ENCODE results near the gene OTUD3.
A peak's percentile ranks its signal among the peaks of the same experiment; 100 is the strongest.
"Not testable (repeated sequence)": the region's sequence is repeated elsewhere in the genome, so short reads cannot be mapped to it uniquely, and the experiment has no call there.

The OTUD3 gene

GRCh38 chr1:19918057-19918456, 35.9 kb downstream of the OTUD3 start:
- DNase-seq (ENCODE audit: low spot score), result peak; percentile 76

GRCh38 chr1:19920132-19920710, 38.0 kb downstream of the OTUD3 start:
- no peak for DNase-seq (ENCODE audit: low spot score)

GRCh38 chr1:19921310-19921709, 39.1 kb downstream of the OTUD3 start:
- no peak for DNase-seq (ENCODE audit: low spot score)

- DNase-seq (ENCODE audit: low spot score), result no peak
Measured at GRCh38 chr1:19922015-19922688, 40.0 kb downstream of the OTUD3 start.

- DNase-seq (ENCODE audit: low spot score), result no peak
Measured at GRCh38 chr1:19923137-19923952, 41.1 kb downstream of the OTUD3 start, which contains the start of gene PLA2G2E. TSS of gene PLA2G2E (minus strand) at chr1:19923617. CDS start at chr1:19923559, 58 bp downstream.

- no peak for DNase-seq (ENCODE audit: low spot score)
Measured at GRCh38 chr1:19923953-19924346, 41.8 kb downstream of the OTUD3 start.

DNA sequence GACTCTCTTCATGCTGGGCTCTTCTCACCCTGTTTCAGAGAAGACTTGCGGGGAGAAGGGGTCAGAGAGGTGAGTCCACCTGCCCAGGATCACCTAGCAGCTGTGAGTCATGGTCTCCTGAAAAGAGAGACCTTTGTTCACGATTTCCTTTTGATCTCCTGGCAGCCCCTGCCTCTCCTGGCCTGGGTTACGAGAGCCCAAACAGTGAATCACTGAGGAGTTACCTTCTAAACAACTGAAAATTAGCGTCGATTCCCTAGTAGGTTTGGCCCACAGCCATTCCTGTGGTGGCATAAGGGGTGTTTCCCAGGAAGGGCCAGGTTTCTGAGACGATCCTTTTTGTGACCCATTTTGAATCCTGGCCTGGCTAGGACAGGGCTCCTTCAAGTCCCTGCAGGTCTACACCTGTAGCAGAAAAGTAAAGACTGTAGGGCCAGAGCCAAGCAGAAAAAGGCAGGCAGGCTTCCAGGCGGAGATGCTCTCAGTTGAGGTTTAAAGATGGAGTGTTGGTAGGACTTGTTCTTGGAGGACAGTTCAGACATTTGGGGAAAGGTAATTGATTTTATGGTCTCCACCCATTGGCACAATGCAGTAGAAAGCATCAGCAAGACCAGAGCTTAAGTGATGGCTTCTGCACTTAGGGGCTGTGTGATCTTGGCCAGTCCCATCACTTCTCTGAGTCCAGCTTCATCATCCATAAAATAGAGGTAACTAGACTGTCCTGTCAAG, 43.3 kb downstream of the OTUD3 start:
- DNase-seq (ENCODE audit: low spot score), result no peak

DNA sequence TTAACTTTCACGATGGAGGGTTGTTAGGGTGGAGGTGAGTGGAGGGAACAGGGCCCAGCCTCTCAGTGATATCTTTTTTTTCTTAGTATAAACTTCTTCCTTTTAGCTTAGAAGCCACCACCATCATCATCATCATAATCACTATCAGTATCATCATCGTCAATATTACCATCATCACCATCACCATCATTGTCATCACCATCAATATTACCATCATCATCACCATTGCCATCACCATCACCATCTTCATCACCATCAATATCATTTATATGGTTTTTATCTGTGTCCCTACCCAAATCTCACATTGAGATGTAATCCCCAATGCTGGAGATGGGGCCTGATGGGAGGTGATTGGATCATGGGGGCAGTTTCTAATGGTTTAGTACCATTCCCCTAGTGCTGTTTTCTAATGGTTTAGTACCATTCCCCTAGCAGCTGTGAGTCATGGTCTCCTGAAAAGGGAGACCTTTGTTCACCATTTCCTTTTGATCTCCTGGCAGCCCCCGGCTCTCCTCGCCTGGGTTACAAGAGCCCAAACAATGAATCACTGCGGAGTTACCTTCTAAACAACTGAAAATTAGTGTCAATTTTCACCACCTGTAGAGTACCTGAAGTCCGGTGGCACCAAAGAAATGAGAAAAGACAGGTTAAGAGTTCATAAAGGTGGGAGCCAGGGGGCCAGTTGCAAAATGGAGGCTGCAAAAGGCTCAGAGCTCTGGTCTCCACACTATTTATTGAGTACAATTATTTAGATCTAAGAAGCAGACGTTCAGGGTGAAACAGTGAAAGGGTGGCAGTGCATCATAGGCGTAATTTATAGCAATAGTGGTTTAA, 44.3 kb downstream of the OTUD3 start:
- DNase-seq (ENCODE audit: low spot score), result no peak

GRCh38 chr1:19927130-19927421, 44.9 kb downstream of the OTUD3 start:
- DNase-seq (ENCODE audit: low spot score), result not testable (repeated sequence)

DNA sequence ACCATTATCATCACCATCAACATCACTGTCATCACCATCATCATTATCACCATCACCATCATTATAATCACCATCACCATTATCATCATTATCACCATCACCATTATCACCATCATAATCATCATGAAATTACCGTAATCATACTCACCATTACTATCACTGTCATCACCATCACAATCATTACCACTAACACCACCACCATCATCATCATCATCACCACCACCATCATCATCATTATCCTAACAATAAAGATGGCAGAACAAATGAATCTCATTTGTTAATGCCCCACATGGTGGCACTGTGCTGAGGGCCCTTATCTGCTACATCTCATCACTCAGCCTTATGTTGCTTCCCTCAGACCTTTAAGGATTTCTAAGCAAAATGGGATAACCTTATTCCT, 50.7 kb downstream of the OTUD3 start:
- no peak for DNase-seq (ENCODE audit: low spot score)

DNA sequence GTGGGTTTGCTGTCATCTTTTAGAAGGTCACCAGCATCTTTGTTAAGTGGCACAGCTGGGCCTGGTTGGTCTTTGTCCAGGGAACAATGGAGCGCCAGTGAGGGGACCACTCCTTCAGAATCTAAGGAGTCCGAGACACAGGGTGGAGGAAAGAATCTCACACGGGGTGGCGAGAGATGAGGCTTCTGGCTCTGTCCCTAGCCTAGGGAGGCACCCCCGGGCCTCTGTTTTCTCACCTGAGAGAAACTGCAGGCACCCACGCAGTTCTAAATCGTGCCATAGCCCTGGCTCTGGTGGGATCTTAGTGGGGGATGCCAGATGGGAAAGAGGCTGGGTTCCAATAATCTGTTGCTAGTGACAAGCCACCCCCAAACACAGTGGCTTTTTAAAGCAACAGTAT, 52.1 kb downstream of the OTUD3 start:
- DNase-seq (ENCODE audit: low spot score), result no peak

DNA sequence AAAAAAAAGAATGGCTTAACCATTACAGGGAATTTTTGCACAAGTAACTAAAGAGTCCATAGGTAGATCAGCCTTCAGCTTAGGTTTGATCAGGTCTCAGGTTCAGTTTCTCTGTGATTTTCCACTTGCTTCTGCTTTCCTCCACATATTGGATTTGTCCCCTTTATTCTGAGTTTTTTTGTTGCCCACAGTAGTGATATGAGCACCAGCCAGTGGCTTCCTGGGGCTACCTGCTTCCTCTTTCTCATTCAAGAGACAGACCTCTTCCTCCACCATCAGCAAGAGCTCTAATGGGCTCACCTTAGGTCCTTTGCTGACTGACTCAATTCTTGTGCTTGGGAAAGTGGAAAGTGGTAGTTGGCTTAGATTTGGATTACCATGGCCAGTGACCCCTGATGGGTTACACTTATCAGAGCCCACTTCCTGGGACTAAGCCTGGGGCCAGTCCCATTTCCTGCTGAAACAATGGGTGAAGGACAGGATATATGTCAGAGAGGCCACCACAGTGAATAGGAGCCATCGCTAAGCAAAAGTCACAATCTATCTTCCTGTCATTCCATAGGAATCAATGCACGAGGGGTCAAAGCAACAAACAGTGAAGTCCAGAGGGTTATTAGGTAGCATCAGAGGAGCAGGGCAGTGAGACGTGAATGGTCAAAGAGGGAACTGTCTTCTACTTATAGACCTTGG, 54.0 kb downstream of the OTUD3 start:
- DNase-seq (ENCODE audit: low spot score), result no peak

DNA sequence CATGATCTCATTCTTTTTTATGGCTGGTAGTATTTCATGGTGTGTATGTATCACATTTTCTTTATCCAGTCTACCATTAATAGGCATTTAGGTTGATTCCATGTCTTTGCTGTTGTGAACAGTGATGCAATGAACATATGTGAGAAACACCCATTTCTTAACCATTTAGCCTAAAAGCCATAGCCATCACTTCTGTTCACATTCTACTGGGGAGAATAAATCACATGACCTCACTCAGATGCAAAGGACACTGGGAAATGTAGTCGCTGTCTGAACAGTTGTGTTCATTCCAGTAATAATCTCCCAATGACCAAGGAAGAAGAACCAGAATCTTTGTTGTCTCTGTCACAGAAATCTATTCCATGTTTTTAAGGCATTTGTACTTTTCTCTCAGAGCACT, 56.3 kb downstream of the OTUD3 start:
- DNase-seq (ENCODE audit: low spot score), result no peak

DNA sequence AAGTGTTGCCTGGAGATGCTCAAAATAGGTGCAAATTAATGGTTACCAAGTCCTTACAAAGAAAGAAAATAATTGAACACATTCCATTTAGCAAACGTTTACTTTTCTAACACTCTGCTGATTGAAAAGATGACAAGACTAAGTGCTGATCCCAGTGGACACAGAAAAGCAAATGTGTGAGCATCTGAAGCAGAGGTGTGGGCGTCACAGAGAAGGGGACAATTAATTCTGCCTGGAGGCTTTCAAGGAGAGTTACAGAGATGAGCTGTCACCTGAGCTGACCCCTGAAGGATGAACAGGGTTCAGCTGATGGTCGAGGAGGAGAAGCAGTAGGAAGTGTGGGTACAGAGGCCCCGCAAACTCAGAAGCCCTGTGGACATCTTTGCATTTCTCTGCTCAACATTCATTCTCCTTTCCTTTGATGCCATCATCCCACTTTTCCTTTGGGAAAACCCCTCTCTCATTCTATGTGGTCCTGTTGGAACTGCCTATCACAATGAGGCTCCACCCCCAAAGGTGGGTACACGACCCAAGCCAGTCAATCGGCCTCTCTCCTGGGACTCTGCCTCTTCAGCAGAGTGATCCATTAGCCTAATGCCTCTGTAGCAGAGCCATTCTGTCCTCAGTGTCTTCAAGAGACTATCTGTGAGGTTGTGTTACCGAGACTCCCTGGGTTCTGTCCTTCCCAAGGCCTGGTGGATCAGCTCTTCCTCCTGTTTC, 58.5 kb downstream of the OTUD3 start:
- no peak for DNase-seq (ENCODE audit: low spot score)

GRCh38 chr1:19941206-19941568, 59.0 kb downstream of the OTUD3 start:
- no peak for DNase-seq (ENCODE audit: low spot score)

DNA sequence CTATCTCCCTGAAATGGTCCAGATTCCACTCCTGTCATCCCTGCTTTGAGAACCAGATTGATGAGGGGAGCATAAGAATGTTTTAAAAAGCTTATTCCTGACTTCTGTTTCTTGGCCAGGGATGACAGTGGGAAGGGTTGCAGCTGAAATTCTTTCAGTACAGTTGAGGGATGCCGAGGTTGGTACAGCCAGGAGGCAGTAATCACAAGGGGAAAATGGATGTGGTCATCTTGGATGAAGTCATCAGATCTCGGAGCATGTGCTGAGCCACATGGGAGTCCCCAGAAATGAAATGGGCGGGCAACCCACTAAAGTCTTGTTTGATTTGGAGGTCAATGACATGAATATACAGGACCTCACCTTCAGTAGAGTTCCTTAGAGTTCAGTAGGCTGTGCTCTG, 59.9 kb downstream of the OTUD3 start:
- no peak for DNase-seq (ENCODE audit: low spot score)

- no peak for DNase-seq (ENCODE audit: low spot score)
Measured at GRCh38 chr1:19942657-19943056, 60.5 kb downstream of the OTUD3 start.

- no peak for DNase-seq (ENCODE audit: low spot score)
Measured at GRCh38 chr1:19945914-19946313, 63.7 kb downstream of the OTUD3 start.

DNA sequence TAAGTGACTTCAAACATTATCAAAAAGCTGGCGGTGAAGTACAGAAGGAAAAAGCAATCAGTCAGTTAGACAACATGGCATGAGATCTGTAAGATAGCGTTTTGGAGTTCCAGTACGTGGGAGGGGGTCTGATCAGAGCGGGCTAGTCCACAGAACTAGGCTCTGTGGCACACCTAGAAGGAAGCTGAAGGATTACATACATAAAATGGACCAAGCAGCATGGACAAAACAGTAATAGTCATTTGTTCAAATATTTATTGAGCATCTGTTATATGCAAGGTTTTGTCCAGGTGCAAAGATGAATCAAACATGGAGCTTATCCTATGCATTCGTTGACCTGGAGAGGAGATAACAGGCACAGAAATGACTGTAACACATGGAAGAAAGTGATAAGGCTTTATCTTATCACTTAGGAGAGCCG, 64.1 kb downstream of the OTUD3 start:
- no peak for DNase-seq (ENCODE audit: low spot score)

GRCh38 chr1:19946971-19947370, 64.8 kb downstream of the OTUD3 start:
- no peak for DNase-seq (ENCODE audit: low spot score)

DNA sequence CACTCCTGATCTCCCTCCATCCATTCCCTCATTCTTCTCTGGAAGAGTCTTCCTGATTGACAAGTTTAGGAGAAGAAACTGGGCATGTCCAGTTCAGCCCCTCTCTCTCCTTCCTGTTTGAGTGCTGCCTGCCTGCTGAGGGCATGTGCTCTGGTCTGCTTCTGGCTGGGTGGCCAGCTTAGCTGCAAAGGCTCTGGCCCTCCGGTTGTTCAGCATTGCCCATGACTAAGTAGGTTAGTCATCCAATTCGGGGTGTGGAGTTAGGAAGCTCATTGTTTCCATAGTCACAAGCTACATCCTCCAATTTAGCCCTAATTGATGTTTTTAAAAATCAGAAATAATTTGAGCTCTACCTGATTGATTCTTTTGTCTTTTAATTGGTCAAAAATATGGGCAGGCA, 66.8 kb downstream of the OTUD3 start:
- DNase-seq (ENCODE audit: low spot score), result no peak

Measured in hematopoietic multipotent progenitor cell treated with erythropoietin and hydrocortisone succinate and interleukin-3 and kit ligand, for 17 days (in vitro differentiated cells).